Measurements from ENCODE around the gene SCNN1G. TPM values are rescaled to one million over a fixed set of nuclear protein-coding genes. Genes with fewer than 3 reads are reported as not detected.

SCNN1G gene
- total RNA-seq, 1 donor from 2014 or later: 0.39 TPM

GRCh38 chr16:23209606-23210005 lies 27.1 kb downstream of the SCNN1G start:
- Mint-ChIP-seq H3K27ac (ENCODE audit: unreplicated experiment) (no peak overlapping the region), H3K4me3 (ENCODE audit: unreplicated experiment) (no peak overlapping the region)

GRCh38 chr16:23213831-23214230 lies 31.3 kb downstream of the SCNN1G start:
- no peak for DNase-seq
- Mint-ChIP-seq H3K27me3 (ENCODE audit: unreplicated experiment) (peaks cover 2% of the 10 kb centered on the region), H3K27ac (ENCODE audit: unreplicated experiment) (no peak overlapping the region), H3K9me3 (ENCODE audit: unreplicated experiment) (no peaks in the 10 kb centered on the region), H3K36me3 (ENCODE audit: unreplicated experiment) (no peaks in the 10 kb centered on the region), H3K4me3 (ENCODE audit: unreplicated experiment) (no peak overlapping the region), H3K4me1 (ENCODE audit: low read depth, unreplicated experiment) (no peaks in the 10 kb centered on the region)
- no peak for TF ChIP-seq CTCF (IDR thresholded peaks at IDR 0.05; ENCODE audit: partially characterized antibody, unreplicated experiment)

More at GRCh38 chr16:23209606-23210005, 27.1 kb downstream of the SCNN1G start:
- no peak for DNase-seq
- Mint-ChIP-seq H3K4me1 (ENCODE audit: low read depth, unreplicated experiment) (peaks cover 7% of the 10 kb centered on the region), H3K36me3 (ENCODE audit: unreplicated experiment) (no peaks in the 10 kb centered on the region), H3K9me3 (ENCODE audit: unreplicated experiment) (no peaks in the 10 kb centered on the region), H3K27me3 (ENCODE audit: unreplicated experiment) (peaks cover 5% of the 10 kb centered on the region)
- TF ChIP-seq CTCF (IDR thresholded peaks at IDR 0.05; ENCODE audit: partially characterized antibody, unreplicated experiment): no peak

- no peaks in the 10 kb centered on the region for H3K4me1 Mint-ChIP-seq (ENCODE audit: low read depth, unreplicated experiment)
- TF ChIP-seq CTCF (IDR thresholded peaks at IDR 0.05; ENCODE audit: partially characterized antibody, unreplicated experiment): no peak
- H3K36me3 Mint-ChIP-seq (ENCODE audit: unreplicated experiment): no peaks in the 10 kb centered on the region
- H3K9me3 Mint-ChIP-seq (ENCODE audit: unreplicated experiment): no peaks in the 10 kb centered on the region
- H3K4me3 Mint-ChIP-seq (ENCODE audit: unreplicated experiment): no peak overlapping the region
- no peak overlapping the region for H3K27ac Mint-ChIP-seq (ENCODE audit: unreplicated experiment)
- H3K27me3 Mint-ChIP-seq (ENCODE audit: unreplicated experiment): peaks cover 2% of the 10 kb centered on the region
- no peak for DNase-seq
Measured at GRCh38 chr16:23214796-23215195, 32.3 kb downstream of the SCNN1G start.

- no peak overlapping the region for H3K4me3 Mint-ChIP-seq (ENCODE audit: unreplicated experiment)
- H3K9me3 Mint-ChIP-seq (ENCODE audit: unreplicated experiment): no peaks in the 10 kb centered on the region
- DNase-seq: no peak
- H3K27ac Mint-ChIP-seq (ENCODE audit: unreplicated experiment): no peak overlapping the region
- H3K36me3 Mint-ChIP-seq (ENCODE audit: unreplicated experiment): no peaks in the 10 kb centered on the region
- peaks cover 2% of the 10 kb centered on the region for H3K27me3 Mint-ChIP-seq (ENCODE audit: unreplicated experiment)
- TF ChIP-seq CTCF (IDR thresholded peaks at IDR 0.05; ENCODE audit: partially characterized antibody, unreplicated experiment): no peak
- H3K4me1 Mint-ChIP-seq (ENCODE audit: low read depth, unreplicated experiment): no peaks in the 10 kb centered on the region
Measured at GRCh38 chr16:23215435-23215834, 32.9 kb downstream of the SCNN1G start.

GRCh38 chr16:23216658-23217246 lies 34.2 kb downstream of the SCNN1G start:
- no peaks in the 10 kb centered on the region for H3K36me3 Mint-ChIP-seq (ENCODE audit: unreplicated experiment)
- H3K4me1 Mint-ChIP-seq (ENCODE audit: low read depth, unreplicated experiment): no peaks in the 10 kb centered on the region
- TF ChIP-seq CTCF (IDR thresholded peaks at IDR 0.05; ENCODE audit: partially characterized antibody, unreplicated experiment): no peak
- DNase-seq: no peak
- peaks cover 2% of the 10 kb centered on the region for H3K27me3 Mint-ChIP-seq (ENCODE audit: unreplicated experiment)
- H3K4me3 Mint-ChIP-seq (ENCODE audit: unreplicated experiment): no peak overlapping the region
- no peak overlapping the region for H3K27ac Mint-ChIP-seq (ENCODE audit: unreplicated experiment)
- no peaks in the 10 kb centered on the region for H3K9me3 Mint-ChIP-seq (ENCODE audit: unreplicated experiment)
